B cell (primary cell): ENCODE results near the gene ACBD3. TPM values are rescaled to one million over a fixed set of nuclear protein-coding genes. Genes with fewer than 3 reads are reported as not detected.
A peak's percentile ranks its signal among the peaks of the same experiment; 100 is the strongest.

Experiments
- ATAC-seq: fragments of 200-7000 bp; cut with Tn5 transposase; one replicate; pipeline ENCODE4 v1.10.0; 2021; ENCODE audit warnings: low read depth, mild to moderate bottlenecking, moderate number of reproducible peaks, moderate library complexity
- CTCF ChIA-PET: fragments of 350-600 bp; sonication (Branson Sonifier 250); formaldehyde crosslinking; loops from one replicate; lab custom pipeline; 2021; ENCODE audit warnings: antibody characterized with exemption, inconsistent platforms; lab: Charles Lee
- POLR2A ChIA-PET: fragments of 350-600 bp; sonication (Branson Sonifier 250); formaldehyde crosslinking; loops from one replicate; lab custom pipeline; 2021; ENCODE audit warnings: antibody characterized with exemption; lab: Charles Lee
- DNase-seq: peaks from one replicate; pipeline ENCODE4 v3.0.0; 2013
- H2AFZ ChIP-seq: 2 replicates; pipeline ENCODE4 v1.6.1; 2012; ENCODE audit warnings: mild to moderate bottlenecking, low read depth, low read length; ENCODE audit not compliant: insufficient read depth, poor library complexity, severe bottlenecking
- H3K27ac ChIP-seq, 2 donors: 1 replicate in 1 of 2; 2 replicates in 1 of 2; pipeline ENCODE4 v1.5.1; 2012 to 2013; ENCODE audit warnings: low read length in 2 of 2, mild to moderate bottlenecking in 2 of 2, moderate library complexity in 1 of 2
- H3K27me3 ChIP-seq, 4 experiments: fragments of 200-600 bp in 1 of 4; sonication (generic) in 1 of 4; replicated peaks in 1 of 4; 1 replicate in 2 of 4; 2 replicates in 2 of 4; pipeline versions ENCODE4 v1.6.1 to v1.7.0; 2013 to 2016; ENCODE audit warnings: low read length in 3 of 4, mild to moderate bottlenecking in 2 of 4, mixed read lengths in 1 of 4, moderate library complexity in 1 of 4; ENCODE audit not compliant: insufficient read depth in 4 of 4, control insufficient read depth in 3 of 4; ENCODE audit errors: control extremely low read depth in 1 of 4
- H3K36me3 ChIP-seq, 2 experiments: replicated peaks in 1 of 2; 1 replicate in 1 of 2; 2 replicates in 1 of 2; pipeline versions ENCODE4 v1.6.1 to v1.7.1; 2013; ENCODE audit warnings: low read length in 1 of 2; ENCODE audit not compliant: insufficient read depth in 2 of 2, control insufficient read depth in 1 of 2; ENCODE audit errors: control extremely low read depth in 1 of 2, extremely low read depth in 1 of 2
- H3K4me1 ChIP-seq, 2 donors: fragments of 200-600 bp in 1 of 2; sonication (generic) in 1 of 2; 1 replicate in 1 of 2; 2 replicates in 1 of 2; pipeline versions ENCODE4 v1.5.1 to v1.6.1; 2013 to 2017; ENCODE audit warnings: low read length in 2 of 2; ENCODE audit not compliant: control insufficient read depth in 2 of 2, insufficient read depth in 2 of 2
- H3K4me2 ChIP-seq: replicated peaks from 2 replicates; pipeline ENCODE3; 2012; ENCODE audit warnings: mild to moderate bottlenecking, low read depth, low read length; ENCODE audit not compliant: poor library complexity, severe bottlenecking
- H3K4me3 ChIP-seq, 5 experiments: fragments of 200-600 bp in 1 of 5; sonication (generic) in 1 of 5; 1 replicate in 3 of 5; 2 replicates in 2 of 5; pipeline versions ENCODE4 v1.5.1 to v1.7.0; 2011 to 2016; ENCODE audit warnings: low read length in 4 of 5, mild to moderate bottlenecking in 4 of 5, low read depth in 2 of 5, control low read depth in 1 of 5, moderate library complexity in 1 of 5; ENCODE audit not compliant: insufficient read depth in 1 of 5; ENCODE audit errors: control extremely low read depth in 1 of 5, extremely low read depth in 1 of 5
- H3K79me2 ChIP-seq: fragments of 200-600 bp; sonication (generic); one replicate; pipeline ENCODE4 v1.6.0; 2016; ENCODE audit warnings: low read length; ENCODE audit not compliant: control insufficient read depth, insufficient read depth
- H3K9ac ChIP-seq: fragments of 200-600 bp; sonication (generic); 2 replicates; pipeline ENCODE4 v1.6.1; 2017; ENCODE audit warnings: mild to moderate bottlenecking, low read length, moderate library complexity
- H3K9me3 ChIP-seq, 3 donors: one replicate each; pipeline versions ENCODE4 v1.6.1 to v1.7.1; 2013; ENCODE audit warnings: low read length in 2 of 3; ENCODE audit not compliant: control insufficient read depth in 2 of 3, insufficient read depth in 1 of 3; ENCODE audit errors: control extremely low read depth in 1 of 3
- H4K20me1 ChIP-seq: 2 replicates; pipeline ENCODE4 v1.6.0; 2012; ENCODE audit warnings: mild to moderate bottlenecking, low read length; ENCODE audit not compliant: insufficient read depth, control insufficient read depth, poor library complexity, severe bottlenecking
- H3K27ac Mint-ChIP-seq: one replicate; pipeline ENCODE4 v1.8.0; 2021; ENCODE audit warnings: mixed read lengths
- H3K27me3 Mint-ChIP-seq: one replicate; pipeline ENCODE4 v1.8.0; 2021; ENCODE audit warnings: mixed read lengths
- H3K4me1 Mint-ChIP-seq: one replicate; pipeline ENCODE4 v1.8.0; 2021; ENCODE audit warnings: mixed read lengths
- H3K4me3 Mint-ChIP-seq: one replicate; pipeline ENCODE4 v1.8.0; 2021; ENCODE audit warnings: mixed read lengths
- H3K9me3 Mint-ChIP-seq: one replicate; pipeline ENCODE4 v1.8.0; 2022; ENCODE audit warnings: mixed read lengths; ENCODE audit not compliant: insufficient read depth
- CTCF ChIP-seq: fragments of 200-600 bp; IDR thresholded peaks from one replicate; pipeline ENCODE4 v1.8.0; 2022; ENCODE audit warnings: antibody characterized with exemption, mild to moderate bottlenecking
- EZH2 ChIP-seq: IDR thresholded peaks from 2 replicates; pipeline ENCODE4 v1.6.1; 2012; ENCODE audit warnings: borderline replicate concordance, low read depth, mild to moderate bottlenecking, moderate library complexity, low read length; ENCODE audit not compliant: insufficient read depth, poor library complexity, severe bottlenecking
- WGBS: methylation state at CpG from one replicate; pipeline ENCODE4 v1.1.5; 2013; ENCODE audit warnings: missing lambda C conversion rate; ENCODE audit not compliant: insufficient coverage; 5-methylcytosine and 5-hydroxymethylcytosine counted together
- intact Hi-C: fragments of 100-400 bp; cut with micrococcal nuclease; formaldehyde crosslinking; loops from one replicate; pipeline ENCODE4 v1.10.0; 2022
- polyA plus RNA-seq: library from polyadenylated mRNA; depleted of rRNA; stranded (reverse); fragments of >200 nt; gene quantifications from 2 replicates; pipeline ENCODE4 v1.2.3, GENCODE V29; 2012
- total RNA-seq, 2 donors: library from RNA; stranded (reverse); fragments of 120-200 nt in 1 of 2; gene quantifications; 1 replicate in 1 of 2; 2 replicates in 1 of 2; pipeline versions ENCODE4 v1.2.3 to v1.2.4, GENCODE V29; 2013 to 2022

The ACBD3 gene
- total and polyA plus RNA-seq, 2 donors (not counting 1 experiment from before 2014, with no cell fraction given): 16.2 to 60.6 TPM

DNA sequence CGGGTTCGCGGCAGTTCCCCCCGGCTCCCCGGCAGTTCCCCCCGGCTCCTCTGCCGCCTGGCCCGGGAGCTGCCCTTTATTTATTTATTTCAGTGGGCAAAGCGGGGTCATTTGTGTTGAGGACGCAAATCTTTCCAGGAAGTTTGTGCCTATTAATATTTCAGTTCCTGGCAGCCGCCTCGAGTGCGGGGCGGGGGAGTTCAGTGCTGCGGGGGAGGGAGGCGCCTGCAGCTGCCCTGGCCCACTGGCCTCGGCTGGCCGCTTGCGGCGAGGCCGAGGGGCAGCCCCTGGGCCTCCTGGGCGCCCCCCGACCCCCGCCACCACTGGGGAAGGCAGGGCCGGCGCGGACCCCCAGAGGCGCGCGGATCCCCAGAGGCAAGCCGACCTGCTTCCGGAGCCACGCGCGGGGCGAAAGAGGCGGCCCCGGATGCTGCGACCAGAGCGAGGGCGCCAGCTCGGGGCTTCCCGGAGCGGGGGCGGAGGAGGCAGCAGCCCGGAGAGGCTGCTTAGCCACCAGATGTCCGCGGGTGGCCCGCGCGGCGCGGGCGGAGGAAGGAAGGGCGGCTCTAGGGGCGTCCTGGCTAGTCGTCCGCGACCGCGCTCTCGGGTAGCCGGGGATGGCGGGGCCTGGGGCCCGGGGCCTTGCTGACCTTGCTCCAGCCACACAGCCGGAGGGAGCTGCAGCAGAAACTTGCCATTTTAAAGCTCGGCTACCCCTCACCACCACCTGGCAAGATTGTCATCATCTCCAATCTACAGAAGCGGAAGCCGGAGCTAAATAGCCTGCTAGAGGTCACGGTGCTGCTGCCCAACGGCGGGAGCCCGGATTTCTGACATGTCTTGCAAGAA lies 76.1 kb downstream of the ACBD3 start:
- TF ChIP-seq CTCF (no peak), EZH2 (no peak)
- Histone ChIP-seq H3K4me1 (peaks cover 36 to 44% of the 10 kb centered on the region in 2 donors), H3K4me3 (peak overlapping the region; percentile 41 to 85 (median 69)), H3K27me3 (no peaks in the 10 kb centered on the region), H3K27ac (peak overlapping the region; percentile 96 to 99), H3K4me2 (peak overlapping the region; percentile 77), H4K20me1 (no peaks in the 10 kb centered on the region), H3K36me3 (no peaks in the 10 kb centered on the region), H2AFZ (peak overlapping the region; percentile 69), H3K79me2 (no peaks in the 10 kb centered on the region), H3K9me3 (no peaks in the 10 kb centered on the region), H3K9ac (peak overlapping the region; percentile 95)
- WGBS: under 1% methylated on average over 72 of the region's 73 CpGs
- ChIA-PET CTCF (interaction anchor here (0.7 to 7.2 kb wide), 16 partner anchors 9 to 296 kb away, joined by 3 to 107 read pairs (median 6); partner anchors contain the start of genes H3-3A and SDE2), POLR2A (interaction anchor here (0.5 to 5.6 kb wide), 20 partner anchors 9 to 669 kb away, joined by 3 to 47 read pairs (median 5); partner anchors contain the start of genes H3-3A, SDE2 and TMEM63A)
- H3K27ac Mint-ChIP-seq: peak overlapping the region; percentile 96
- no peaks in the 10 kb centered on the region for H3K27me3 Mint-ChIP-seq
- peak overlapping the region; percentile 96 for H3K4me3 Mint-ChIP-seq
- H3K9me3 Mint-ChIP-seq: no peaks in the 10 kb centered on the region
- intact Hi-C loops: loop anchor here (1.0 to 5.0 kb wide), 5 partner anchors 11 to 197 kb away; partner anchors contain the start of genes LIN9 and SDE2
- ATAC-seq (peak; percentile 73), DNase-seq (peak; percentile 93)
- H3K4me1 Mint-ChIP-seq: peaks cover 42% of the 10 kb centered on the region
